Endothelial cell of umbilical vein (primary cell): ENCODE data around the gene UCK1. TPM values are rescaled to one million over a fixed set of nuclear protein-coding genes. Genes with fewer than 3 reads are reported as not detected.

ENCODE experiments used
- BruUV-seq: library from RNA; stranded (reverse); fragments of 400-500 nt; replicated peaks from 2 replicates; lab custom pipeline; 2021; lab: Mats Ljungman, UMichigan
- CTCF ChIA-PET: fragments of 300-600, 350-600 bp; sonication (Branson Sonifier 250); formaldehyde crosslinking; loops from one replicate; lab custom pipeline; 2021; ENCODE audit warnings: antibody characterized with exemption, inconsistent platforms; lab: Charles Lee
- POLR2A ChIA-PET: fragments of 300-600, 350-600 bp; sonication (Branson Sonifier 250); formaldehyde crosslinking; loops from one replicate; lab custom pipeline; 2021; ENCODE audit warnings: antibody characterized with exemption, inconsistent platforms; lab: Charles Lee
- DNase-seq: peaks from one replicate; pipeline ENCODE4 v3.0.0-alpha.2; 2011; ENCODE audit warnings: low read depth, low spot score
- FAIRE-seq: peaks from 2 replicates; lab custom pipeline; 2011; peaks lifted over from hg19 to GRCh38; lab: Jason Lieb, UNC
- H2AFZ ChIP-seq: 2 replicates; pipeline ENCODE4 v1.6.0; 2012; ENCODE audit warnings: low read depth, low read length, control low read depth, inconsistent platforms
- H3K27ac ChIP-seq: 2 replicates; pipeline ENCODE4 v1.5.1; 2011; ENCODE audit warnings: low read depth, mild to moderate bottlenecking, control low read depth, low read length, moderate library complexity; ENCODE audit not compliant: insufficient read depth
- H3K27me3 ChIP-seq, 2 experiments: 2 replicates each; pipeline versions ENCODE4 v1.6.0 to v1.6.1; 2011; ENCODE audit warnings: low read length in 2 of 2, mixed read lengths in 1 of 2; ENCODE audit not compliant: control insufficient read depth in 2 of 2, insufficient read depth in 2 of 2
- H3K36me3 ChIP-seq, 2 experiments: 2 replicates in 1 of 2; 3 replicates in 1 of 2; pipeline ENCODE4 v1.5.1; 2011; ENCODE audit warnings: low read length in 2 of 2, mild to moderate bottlenecking in 1 of 2, moderate library complexity in 1 of 2; ENCODE audit not compliant: control insufficient read depth in 2 of 2, insufficient read depth in 2 of 2; ENCODE audit errors: extremely low read depth in 1 of 2
- H3K4me1 ChIP-seq: 3 replicates; pipeline ENCODE4 v1.5.1; 2011; ENCODE audit warnings: mild to moderate bottlenecking, low read length; ENCODE audit not compliant: control insufficient read depth, insufficient read depth; ENCODE audit errors: extremely low read depth
- H3K4me2 ChIP-seq: 2 replicates; pipeline ENCODE4 v1.6.1; 2011; ENCODE audit warnings: low read length, control low read depth, mixed read lengths; ENCODE audit not compliant: insufficient read depth
- H3K4me3 ChIP-seq, 3 experiments: fragments of 200-600 bp in 1 of 3; sonication (generic), shearing (Covaris generic) in 1 of 3; replicated peaks in 1 of 3; 2 replicates each; pipeline ENCODE4 v1.5.1; 2011 to 2016; ENCODE audit warnings: control low read depth in 3 of 3, low read length in 3 of 3, mild to moderate bottlenecking in 2 of 3, inconsistent platforms in 1 of 3, low read depth in 1 of 3, moderate library complexity in 1 of 3; ENCODE audit not compliant: insufficient read depth in 1 of 3
- H3K79me2 ChIP-seq: 2 replicates; pipeline ENCODE4 v1.6.0; 2012; ENCODE audit warnings: low read length, inconsistent platforms; ENCODE audit not compliant: control insufficient read depth, insufficient read depth
- H3K9ac ChIP-seq: replicated peaks from 2 replicates; pipeline ENCODE3; 2011; ENCODE audit warnings: low read length, control low read depth; ENCODE audit not compliant: insufficient read depth; ENCODE audit errors: extremely low read depth
- H3K9me1 ChIP-seq: replicated peaks from 3 replicates; pipeline ENCODE4 v1.6.0; 2011; ENCODE audit warnings: mild to moderate bottlenecking, low read length; ENCODE audit not compliant: control insufficient read depth, insufficient read depth; ENCODE audit errors: extremely low read depth
- H3K9me3 ChIP-seq: replicated peaks from 2 replicates; pipeline ENCODE4 v1.5.1; 2012; ENCODE audit warnings: low read length, inconsistent platforms; ENCODE audit not compliant: control insufficient read depth, insufficient read depth
- H4K20me1 ChIP-seq: replicated peaks from 2 replicates; pipeline ENCODE3; 2011; ENCODE audit warnings: mild to moderate bottlenecking, low read length; ENCODE audit not compliant: control insufficient read depth, insufficient read depth; ENCODE audit errors: extremely low read depth
- CTCF ChIP-seq, 2 donors: IDR thresholded peaks; 1 replicate in 1 of 2; 2 replicates in 1 of 2; pipeline ENCODE4 v1.5.1; 2011; ENCODE audit warnings: low read length in 2 of 2, mild to moderate bottlenecking in 2 of 2, moderate library complexity in 2 of 2, control low read depth in 1 of 2, inconsistent platforms in 1 of 2, low read depth in 1 of 2; ENCODE audit not compliant: insufficient read depth in 1 of 2; ENCODE audit errors: extremely low read depth in 1 of 2
- EZH2 ChIP-seq: IDR thresholded peaks from 2 replicates; pipeline ENCODE4 v1.6.1; 2012; ENCODE audit warnings: borderline replicate concordance, low read depth, mild to moderate bottlenecking, moderate library complexity, low read length, inconsistent platforms; ENCODE audit not compliant: severe bottlenecking
- FOS ChIP-seq: IDR thresholded peaks from 2 replicates; pipeline ENCODE4 v1.6.1; 2011; ENCODE audit warnings: mild to moderate bottlenecking, low read length, moderate library complexity, borderline replicate concordance; ENCODE audit not compliant: insufficient read depth
- GATA2 ChIP-seq: IDR thresholded peaks from 2 replicates; pipeline ENCODE4 v1.7.0; 2011; ENCODE audit warnings: low read depth, mild to moderate bottlenecking, moderate library complexity, mixed read lengths, low read length; ENCODE audit not compliant: insufficient read length, insufficient read depth
- JUN ChIP-seq: IDR thresholded peaks from 2 replicates; pipeline ENCODE4 v1.6.1; 2011; ENCODE audit warnings: borderline replicate concordance, low read depth; ENCODE audit not compliant: insufficient read length, insufficient read depth
- MYC ChIP-seq: IDR thresholded peaks from one replicate; pipeline ENCODE4 v1.6.1; 2011; ENCODE audit warnings: mild to moderate bottlenecking, low read depth, low read length
- POLR2A ChIP-seq: IDR thresholded peaks from 2 replicates; pipeline ENCODE4 v1.6.1; 2012; ENCODE audit warnings: low read depth, mild to moderate bottlenecking, control low read depth, low read length
- POLR2AphosphoS5 ChIP-seq: IDR thresholded peaks from 2 replicates; pipeline ENCODE4 v1.6.1; 2012; ENCODE audit warnings: low read depth, mild to moderate bottlenecking, control low read depth, low read length, moderate library complexity; ENCODE audit not compliant: insufficient read depth
- dilution Hi-C: fragments of 300-500 bp; cut with MboI; formaldehyde crosslinking; loops from one replicate; pipeline ENCODE4 v1.15.0; 2019; ENCODE audit warnings: low sequenced_read_pairs; ENCODE audit not compliant: extremely low pct_ligation_motif_present
- intact Hi-C: fragments of 100-400 bp; cut with micrococcal nuclease; formaldehyde crosslinking; loops from one replicate; pipeline ENCODE4 v1.10.0; 2022
- polyA plus RNA-seq, 4 experiments: library from polyadenylated mRNA; depleted of rRNA in 3 of 4; stranded (reverse) in 3 of 4; unstranded in 1 of 4; fragments of >200 nt; gene quantifications; 2 replicates each; pipeline versions ENCODE4 v1.2.1 to v1.2.3, GENCODE V29; 2011 to 2012; ENCODE audit warnings: missing spikeins in 1 of 4
- total RNA-seq: library from RNA; stranded (reverse); gene quantifications from 2 replicates; pipeline ENCODE4 v1.2.3, GENCODE V29; 2021
- TF ChIP-seq, protein P1 (sequence below): IDR thresholded peaks from 2 replicates; pipeline ENCODE4 v1.6.1; 2011; ENCODE audit not compliant: insufficient read depth, insufficient read length

The UCK1 gene
- total and polyA plus RNA-seq, 2 donors (not counting 3 experiments of a cell fraction or from before 2014, with no cell fraction given) = 23.6 to 30.1 TPM

DNA sequence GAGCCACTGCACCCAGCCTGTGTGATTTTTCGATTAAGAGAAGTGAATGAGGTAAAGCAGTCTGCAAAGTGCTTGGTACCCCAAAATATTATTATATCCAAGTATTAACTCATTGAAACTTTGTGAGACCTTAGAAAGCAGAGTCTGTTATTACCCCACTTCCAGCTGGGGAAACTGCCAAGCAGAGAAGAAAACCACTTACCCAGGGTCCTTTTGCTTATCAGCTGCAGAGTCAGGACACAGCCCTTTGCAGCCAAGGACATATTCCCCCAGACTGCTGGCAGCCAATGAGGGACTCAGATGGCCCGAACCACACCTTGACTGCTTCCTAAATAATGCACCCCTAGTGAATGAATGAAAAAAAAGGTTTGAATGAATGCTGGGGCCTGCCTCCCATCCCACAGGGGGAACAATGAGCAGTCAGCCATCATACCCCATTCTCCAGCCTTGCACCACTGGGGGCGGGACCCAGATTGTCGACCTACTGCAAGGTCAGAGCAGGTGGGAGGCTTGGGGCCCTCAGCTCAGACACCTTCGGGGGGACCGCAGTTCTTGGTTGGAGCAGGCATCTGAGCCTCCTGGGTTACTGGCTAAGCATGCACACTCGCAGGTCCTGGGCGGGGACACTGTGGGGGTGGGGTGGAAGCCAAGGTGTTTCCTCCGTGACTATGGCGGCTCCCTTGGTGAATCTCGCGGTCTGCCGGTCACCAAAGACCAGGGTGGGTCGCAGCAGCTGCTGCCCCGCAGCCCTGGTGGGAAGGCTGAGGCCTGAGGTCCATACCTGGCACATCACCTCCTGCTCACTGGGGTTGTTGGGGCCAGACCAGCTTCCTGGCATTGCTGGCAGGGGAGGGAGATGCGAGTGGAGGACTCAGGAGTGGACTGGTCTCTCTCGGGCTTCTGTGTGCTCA is 43.9 kb upstream of the UCK1 start:
- ChIA-PET POLR2A (no interaction called here), CTCF (no interaction called here)
- no peak overlapping the region for H3K4me2 ChIP-seq
- H3K27ac ChIP-seq = no peak overlapping the region
- H3K9me3 ChIP-seq = no peaks in the 10 kb centered on the region
- no peak overlapping the region for H3K4me3 ChIP-seq
- DNase-seq (no peak), FAIRE-seq (no peak)
- no peak overlapping the region for H3K9ac ChIP-seq
- no peaks in the 10 kb centered on the region for H3K27me3 ChIP-seq
- H2AFZ ChIP-seq = no peak overlapping the region
- no peaks in the 10 kb centered on the region for H3K79me2 ChIP-seq
- H4K20me1 ChIP-seq = no peaks in the 10 kb centered on the region
- dilution Hi-C loops = no loop called here
- H3K4me1 ChIP-seq = no peaks in the 10 kb centered on the region
- TF ChIP-seq CTCF (IDR thresholded peaks at IDR 0.05; ENCODE audit: extremely low read depth in 1 of 2, insufficient read depth in 1 of 2, low read depth in 1 of 2, low read length in 2 of 2) (no peak), POLR2AphosphoS5 (no peak), GATA2 (no peak), FOS (no peak), POLR2A (no peak), JUN (no peak), MYC (no peak), EZH2 (no peak)
- TF ChIP-seq, protein P1, sequence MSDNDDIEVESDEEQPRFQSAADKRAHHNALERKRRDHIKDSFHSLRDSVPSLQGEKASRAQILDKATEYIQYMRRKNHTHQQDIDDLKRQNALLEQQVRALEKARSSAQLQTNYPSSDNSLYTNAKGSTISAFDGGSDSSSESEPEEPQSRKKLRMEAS = no peak
- no TSS peak for BruUV-seq
- intact Hi-C loops = no loop called here
- peaks cover 12 to 32% of the 10 kb centered on the region in 2 experiments for H3K36me3 ChIP-seq
- no peaks in the 10 kb centered on the region for H3K9me1 ChIP-seq
